Measurements from ENCODE around the gene KRTCAP3. TPM values are rescaled to one million over a fixed set of nuclear protein-coding genes. Genes with fewer than 3 reads are reported as not detected.

Gene KRTCAP3
- total RNA-seq, 1 donor = 0.72 TPM

DNA sequence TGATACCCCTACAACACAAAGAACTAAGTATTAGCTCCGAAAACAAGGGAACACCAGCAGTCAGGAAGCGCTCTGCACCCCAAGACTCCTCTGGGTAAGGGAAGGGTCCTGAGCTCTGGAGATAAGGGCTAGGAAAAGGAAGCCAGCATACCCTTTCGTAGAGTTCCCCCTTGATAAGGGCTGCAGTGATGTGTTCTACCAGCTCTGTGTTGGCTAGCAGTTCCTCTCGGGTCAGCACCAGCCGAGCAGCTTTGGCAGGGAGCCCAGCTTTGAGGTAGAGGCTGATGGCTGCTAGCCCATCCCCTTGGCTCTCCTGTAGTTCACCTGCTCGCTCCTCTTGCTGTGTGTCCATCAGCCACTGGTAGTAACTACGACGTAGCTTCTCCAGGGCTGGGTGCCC is 18.9 kb downstream of the KRTCAP3 start:
- Histone ChIP-seq H4K20me1 (ENCODE audit: insufficient read depth, low read length) (no peaks in the 10 kb centered on the region), H3K27ac (ENCODE audit: low read depth, low read length) (no peak overlapping the region), H3K4me1 (ENCODE audit: insufficient read depth, low read length) (no peaks in the 10 kb centered on the region), H3K27me3 (ENCODE audit: insufficient read depth, low read length) (no peaks in the 10 kb centered on the region), H3K4me3 (ENCODE audit: insufficient read depth, low read length) (no peak overlapping the region), H3K36me3 (ENCODE audit: insufficient read depth, low read length) (peaks cover 57% of the 10 kb centered on the region), H3K79me2 (ENCODE audit: insufficient read depth, low read length) (no peaks in the 10 kb centered on the region), H3K9me3 (ENCODE audit: low read depth, low read length) (no peaks in the 10 kb centered on the region), H3K4me2 (ENCODE audit: insufficient read depth, low read length) (no peak overlapping the region), H2AFZ (ENCODE audit: low read length) (no peak overlapping the region)
- TF ChIP-seq CTCF (IDR thresholded peaks at IDR 0.05; ENCODE audit: extremely low read depth, low read depth, low read length) = no peak
- DNase-seq (ENCODE audit: insufficient read length, low spot score, missing footprints) = no peak

DNA sequence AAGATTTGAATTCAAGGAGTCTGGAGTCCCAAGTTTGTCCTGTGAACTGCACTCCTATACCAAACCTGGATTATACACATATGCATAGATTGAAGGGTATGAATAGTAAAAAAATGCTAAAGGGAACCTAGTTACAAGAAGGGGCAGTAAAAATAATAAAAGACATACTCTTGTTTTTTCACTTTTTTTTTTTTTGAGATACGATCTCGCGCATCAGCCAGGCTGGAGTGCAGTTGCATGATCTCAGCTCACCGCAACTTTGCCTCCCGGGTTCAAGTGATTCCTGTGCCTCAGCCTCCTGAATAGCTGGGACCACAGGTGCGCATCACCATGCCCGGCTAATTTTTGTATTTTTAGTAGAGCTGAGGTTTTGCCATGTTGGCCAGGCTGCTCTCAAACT is 22.3 kb downstream of the KRTCAP3 start:
- peaks cover 34% of the 10 kb centered on the region for H3K36me3 ChIP-seq (ENCODE audit: insufficient read depth, low read length)
- H3K4me1 ChIP-seq (ENCODE audit: insufficient read depth, low read length) = no peaks in the 10 kb centered on the region
- no peaks in the 10 kb centered on the region for H3K9me3 ChIP-seq (ENCODE audit: low read depth, low read length)
- no peaks in the 10 kb centered on the region for H3K79me2 ChIP-seq (ENCODE audit: insufficient read depth, low read length)
- no peak overlapping the region for H3K4me2 ChIP-seq (ENCODE audit: insufficient read depth, low read length)
- DNase-seq (ENCODE audit: insufficient read length, low spot score, missing footprints) = no peak
- no peak overlapping the region for H3K27ac ChIP-seq (ENCODE audit: low read depth, low read length)
- H3K27me3 ChIP-seq (ENCODE audit: insufficient read depth, low read length) = no peaks in the 10 kb centered on the region
- no peak for TF ChIP-seq CTCF (IDR thresholded peaks at IDR 0.05; ENCODE audit: extremely low read depth, low read depth, low read length)
- no peak overlapping the region for H2AFZ ChIP-seq (ENCODE audit: low read length)
- H4K20me1 ChIP-seq (ENCODE audit: insufficient read depth, low read length) = no peaks in the 10 kb centered on the region
- no peak overlapping the region for H3K4me3 ChIP-seq (ENCODE audit: insufficient read depth, low read length)

- H3K27ac ChIP-seq (ENCODE audit: low read depth, low read length) = no peak overlapping the region
- no peaks in the 10 kb centered on the region for H3K79me2 ChIP-seq (ENCODE audit: insufficient read depth, low read length)
- no peaks in the 10 kb centered on the region for H3K9me3 ChIP-seq (ENCODE audit: low read depth, low read length)
- H4K20me1 ChIP-seq (ENCODE audit: insufficient read depth, low read length) = no peaks in the 10 kb centered on the region
- no peak overlapping the region for H2AFZ ChIP-seq (ENCODE audit: low read length)
- no peaks in the 10 kb centered on the region for H3K27me3 ChIP-seq (ENCODE audit: insufficient read depth, low read length)
- H3K4me2 ChIP-seq (ENCODE audit: insufficient read depth, low read length) = no peak overlapping the region
- no peaks in the 10 kb centered on the region for H3K4me1 ChIP-seq (ENCODE audit: insufficient read depth, low read length)
- no peak overlapping the region for H3K4me3 ChIP-seq (ENCODE audit: insufficient read depth, low read length)
- peaks cover 39% of the 10 kb centered on the region for H3K36me3 ChIP-seq (ENCODE audit: insufficient read depth, low read length)
- no peak for DNase-seq (ENCODE audit: insufficient read length, low spot score, missing footprints)
- no peak for TF ChIP-seq CTCF (IDR thresholded peaks at IDR 0.05; ENCODE audit: extremely low read depth, low read depth, low read length)
Observed at GRCh38 chr2:27471961-27472360, 29.8 kb downstream of the KRTCAP3 start.

GRCh38 chr2:27485496-27485895 is 43.3 kb downstream of the KRTCAP3 start:
- Histone ChIP-seq H4K20me1 (ENCODE audit: insufficient read depth, low read length) (no peaks in the 10 kb centered on the region), H3K79me2 (ENCODE audit: insufficient read depth, low read length) (peaks cover 19% of the 10 kb centered on the region), H3K9me3 (ENCODE audit: low read depth, low read length) (no peaks in the 10 kb centered on the region), H3K4me1 (ENCODE audit: insufficient read depth, low read length) (peaks cover 14% of the 10 kb centered on the region), H3K27ac (ENCODE audit: low read depth, low read length) (no peak overlapping the region), H3K36me3 (ENCODE audit: insufficient read depth, low read length) (peaks cover 25% of the 10 kb centered on the region), H3K4me2 (ENCODE audit: insufficient read depth, low read length) (no peak overlapping the region), H3K4me3 (ENCODE audit: insufficient read depth, low read length) (no peak overlapping the region), H3K27me3 (ENCODE audit: insufficient read depth, low read length) (no peaks in the 10 kb centered on the region), H2AFZ (ENCODE audit: low read length) (no peak overlapping the region)
- TF ChIP-seq CTCF (IDR thresholded peaks at IDR 0.05; ENCODE audit: extremely low read depth, low read depth, low read length) = no peak
- no peak for DNase-seq (ENCODE audit: insufficient read length, low spot score, missing footprints)

Measured in osteoblast (primary cell).